GM21381 (cell line): Measurements from ENCODE around the gene KCNE1.
"Not testable (repeated sequence)": the region's sequence is repeated elsewhere in the genome, so short reads cannot be mapped to it uniquely, and the experiment has no call there.

Experiments
- ATAC-seq: cut with Tn5 transposase; IDR thresholded peaks from one replicate; pipeline ENCODE4 v1.9.1; 2021; ENCODE audit warnings: mild to moderate bottlenecking, moderate library complexity; ENCODE audit not compliant: unreplicated experiment

KCNE1 gene

DNA sequence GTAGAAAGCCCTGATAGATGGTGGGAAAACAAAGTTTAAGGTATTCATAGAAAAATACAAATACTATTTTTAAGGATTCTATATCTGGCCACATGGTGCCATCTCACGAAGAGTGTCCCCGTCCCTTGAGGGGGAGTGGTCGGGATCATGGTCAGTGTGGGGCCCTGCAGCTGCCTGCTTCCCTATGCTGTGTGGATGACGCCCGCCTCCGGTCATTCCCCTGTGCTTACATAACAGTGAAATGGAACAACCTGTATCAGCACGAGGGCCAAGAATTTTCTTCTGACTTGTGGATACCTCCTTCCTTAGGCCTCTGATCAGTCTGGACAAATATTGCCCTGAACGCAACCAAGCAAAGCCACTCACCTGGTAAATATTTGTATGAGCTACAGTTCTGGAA lies 84.7 kb downstream of the KCNE1 start:
- ATAC-seq: not testable (repeated sequence)

DNA sequence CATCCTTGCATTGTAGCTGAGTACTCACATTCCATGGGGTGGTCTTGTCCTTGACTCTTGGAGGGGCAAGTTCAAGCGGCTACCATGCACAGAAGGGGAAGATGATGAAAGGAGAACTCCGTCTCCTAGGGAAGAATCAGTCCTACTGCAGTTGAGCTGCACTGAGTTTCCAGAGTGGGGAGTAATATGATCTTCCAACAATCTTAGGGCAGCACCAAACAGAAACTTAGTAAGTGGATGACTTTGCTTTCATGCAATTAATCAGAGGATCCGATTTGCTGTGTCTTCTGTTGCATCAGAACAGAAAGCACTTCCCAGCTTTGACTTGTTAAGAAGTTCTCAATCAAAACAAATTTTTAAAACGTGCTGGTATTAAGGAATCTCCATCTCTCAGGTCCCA lies 88.2 kb downstream of the KCNE1 start, which contains the start of gene SMIM34:
Gene SMIM34 (minus strand): TSS at position 147 of the 400 bp plus-strand sequence. CDS start 112 bp downstream, at position 35.
- ATAC-seq: not testable (repeated sequence)

DNA sequence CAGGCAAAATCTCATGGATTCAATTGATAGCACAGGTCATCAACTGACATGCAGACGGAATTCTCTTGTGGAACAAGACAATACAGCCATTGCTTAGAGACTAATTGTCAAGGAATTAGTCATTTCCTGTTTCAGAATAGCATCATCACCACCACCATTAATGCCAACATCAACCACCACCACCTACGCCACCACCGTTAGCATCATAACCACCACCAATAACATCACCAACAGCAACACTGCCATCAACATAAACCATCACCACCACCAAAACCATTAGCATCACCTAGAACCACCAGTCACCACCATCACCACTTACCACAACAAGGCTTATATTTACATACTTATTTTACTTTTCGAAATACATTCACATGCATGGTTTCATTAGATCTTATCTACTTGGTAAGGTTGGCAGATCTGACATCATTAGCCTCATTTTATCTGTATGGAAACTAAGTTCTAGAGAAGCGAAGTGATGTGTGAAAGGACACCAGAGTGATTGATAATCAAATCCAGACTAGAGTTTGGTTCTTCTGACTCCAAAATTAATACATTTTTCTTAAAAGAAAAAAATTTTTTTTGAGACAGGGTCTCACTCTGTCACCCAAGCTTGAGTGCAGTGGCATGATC lies 94.4 kb downstream of the KCNE1 start:
- ATAC-seq: not testable (repeated sequence)

DNA sequence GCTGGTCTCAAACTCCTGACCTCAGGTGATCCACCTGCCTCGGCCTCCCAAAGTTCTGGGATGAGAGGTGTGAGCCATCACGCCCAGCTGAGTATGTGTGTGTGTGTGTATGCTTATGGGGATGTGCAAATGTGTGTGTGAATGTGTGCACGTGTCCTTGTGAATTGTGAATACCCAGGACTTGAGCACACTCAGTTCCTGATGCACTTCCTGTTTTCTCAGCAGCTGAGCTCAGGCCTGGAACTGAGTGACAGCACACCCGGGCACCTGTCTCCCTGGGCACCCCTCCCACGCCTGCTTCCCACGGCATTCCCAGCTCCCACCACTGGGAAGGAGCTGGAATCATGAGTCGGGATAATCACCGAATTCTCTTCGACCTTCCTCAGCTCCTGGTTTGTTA lies 104.7 kb downstream of the KCNE1 start:
- not testable (repeated sequence) for ATAC-seq

DNA sequence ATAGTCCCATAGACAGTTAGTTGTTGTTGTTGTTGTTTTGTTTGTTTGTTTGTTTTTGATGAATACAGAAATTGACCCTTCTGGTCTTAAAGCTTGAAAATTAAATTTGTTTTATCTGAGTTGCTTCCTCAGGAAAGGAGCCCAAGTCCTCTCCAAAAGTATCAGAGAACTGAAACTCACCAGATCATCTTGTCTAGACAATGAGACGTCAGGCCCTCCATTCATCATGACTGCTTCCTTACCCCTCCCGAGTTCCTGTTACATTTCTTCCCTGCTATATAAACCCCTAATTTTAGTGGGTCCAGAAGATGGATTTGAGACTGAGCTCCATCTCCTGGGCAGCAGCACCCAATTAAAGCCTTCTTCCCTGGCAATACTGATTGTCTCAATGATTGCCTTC lies 105.3 kb downstream of the KCNE1 start:
- not testable (repeated sequence) for ATAC-seq

DNA sequence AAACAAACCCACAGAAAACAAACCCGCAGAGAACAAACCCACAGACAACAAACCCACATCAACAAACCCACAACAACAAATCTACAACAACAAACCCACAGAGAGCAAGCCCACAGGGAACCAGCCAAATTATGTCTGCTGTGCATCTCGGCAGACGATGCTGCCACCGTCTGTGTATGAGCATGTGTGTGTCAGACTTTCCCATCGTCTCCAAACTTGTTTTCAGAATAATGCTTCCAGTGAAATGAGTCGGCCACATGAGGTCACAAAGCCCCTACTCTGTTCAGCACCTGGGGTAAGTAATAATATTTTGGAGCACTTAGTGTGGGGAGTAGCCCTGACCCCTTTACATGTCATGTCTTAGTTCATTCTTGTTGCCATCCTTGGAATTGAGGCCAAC lies 105.9 kb downstream of the KCNE1 start:
- not testable (repeated sequence) for ATAC-seq

DNA sequence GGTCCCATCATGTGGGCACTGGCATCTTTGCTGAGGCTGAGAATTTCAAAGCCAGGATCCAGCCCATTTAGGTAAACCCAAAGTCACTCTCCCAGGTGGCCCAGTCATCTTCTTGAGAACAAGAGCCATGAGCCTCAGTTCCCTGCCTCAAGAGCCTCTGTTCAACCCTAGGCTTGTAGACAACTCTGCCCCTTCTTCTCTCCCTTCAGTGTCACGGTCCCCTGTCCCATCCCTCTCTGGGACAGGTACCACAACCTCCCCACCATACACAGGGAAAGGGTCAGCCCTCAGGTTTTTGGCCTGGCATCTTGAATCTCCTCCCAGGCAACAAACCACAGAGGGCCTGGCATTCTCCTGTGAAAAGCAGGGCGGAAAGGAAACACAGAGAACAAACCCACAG lies 106.3 kb downstream of the KCNE1 start:
- ATAC-seq: not testable (repeated sequence)

DNA sequence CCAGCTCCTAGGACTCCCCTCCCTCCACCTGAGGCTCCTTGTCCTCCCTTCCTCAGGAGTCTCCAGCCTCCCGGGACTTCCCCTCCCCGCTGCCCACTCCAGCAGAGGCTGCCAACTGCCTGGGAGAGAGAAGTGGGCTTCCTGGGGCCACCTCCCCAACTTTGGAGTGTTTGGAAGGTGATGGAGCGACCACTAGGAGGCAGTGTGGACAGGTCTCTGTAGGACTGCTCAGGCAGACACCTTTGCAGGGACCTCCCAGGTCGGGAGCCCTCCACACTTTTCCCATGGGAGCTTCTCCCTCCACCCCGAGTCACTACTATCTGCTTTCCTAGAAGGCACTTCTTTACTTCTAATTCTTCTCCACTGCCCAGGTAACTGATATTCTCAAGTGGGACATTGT lies 107.3 kb downstream of the KCNE1 start:
- not testable (repeated sequence) for ATAC-seq

DNA sequence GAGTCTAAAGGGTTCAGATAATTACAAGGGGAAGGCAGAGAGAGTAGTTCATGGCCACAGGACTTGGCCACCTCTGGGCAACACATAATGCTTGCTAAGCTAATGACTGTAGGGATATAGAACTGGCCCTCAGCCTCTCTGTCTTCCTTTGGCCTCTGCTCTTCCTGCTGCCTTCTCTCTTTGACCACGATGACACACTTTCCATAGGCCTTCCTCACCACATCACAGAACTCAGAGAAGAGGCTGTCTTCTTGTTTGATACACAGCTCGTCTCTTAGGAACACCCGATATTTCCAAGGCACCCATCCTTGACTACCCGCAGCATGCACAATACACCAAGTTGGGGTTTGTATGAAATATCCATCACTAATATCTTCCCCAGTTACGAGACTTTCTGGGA lies 111.5 kb downstream of the KCNE1 start:
- ATAC-seq: not testable (repeated sequence)
